Measurements from ENCODE around the gene EEIG2.

The EEIG2 gene

DNA sequence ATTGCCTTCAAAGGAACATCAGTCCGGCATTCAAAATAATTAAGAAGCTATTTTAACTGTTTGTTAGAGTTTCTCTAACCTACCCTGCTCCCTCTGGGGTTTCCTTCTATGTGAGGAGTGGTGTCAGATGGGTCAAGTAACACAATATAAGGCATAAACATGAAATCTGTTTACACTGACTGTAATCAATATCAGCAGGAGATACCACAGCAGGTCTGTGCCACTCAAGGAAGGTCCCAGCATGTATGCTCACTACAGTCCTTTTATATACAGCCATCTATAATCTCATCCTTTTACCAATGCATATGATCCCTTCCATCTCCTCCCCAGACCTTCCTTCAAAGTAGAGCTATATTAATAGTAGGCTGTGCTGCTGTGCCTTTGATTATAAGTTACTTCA lies 25.4 kb downstream of the EEIG2 start:
- no peak for DNase-seq

DNA sequence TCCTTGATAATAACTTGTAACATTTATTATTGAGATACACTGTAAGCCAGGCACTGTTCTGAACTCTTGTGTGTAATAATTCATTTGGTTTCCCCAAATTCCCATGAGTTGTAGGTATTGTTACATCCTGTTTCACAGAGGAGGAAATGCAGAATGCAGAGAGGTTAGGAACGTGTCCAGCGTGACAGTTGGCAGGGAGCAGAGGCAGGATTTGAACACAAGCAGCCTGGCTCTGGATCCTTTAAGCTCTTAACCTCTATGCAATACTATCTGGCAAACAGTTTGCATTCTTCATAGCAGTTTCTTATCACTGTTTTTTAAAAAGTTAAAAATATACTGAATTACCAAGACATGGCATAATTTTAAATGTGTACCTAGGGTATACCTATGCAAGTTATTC lies 30.5 kb downstream of the EEIG2 start:
- DNase-seq, result no peak

DNA sequence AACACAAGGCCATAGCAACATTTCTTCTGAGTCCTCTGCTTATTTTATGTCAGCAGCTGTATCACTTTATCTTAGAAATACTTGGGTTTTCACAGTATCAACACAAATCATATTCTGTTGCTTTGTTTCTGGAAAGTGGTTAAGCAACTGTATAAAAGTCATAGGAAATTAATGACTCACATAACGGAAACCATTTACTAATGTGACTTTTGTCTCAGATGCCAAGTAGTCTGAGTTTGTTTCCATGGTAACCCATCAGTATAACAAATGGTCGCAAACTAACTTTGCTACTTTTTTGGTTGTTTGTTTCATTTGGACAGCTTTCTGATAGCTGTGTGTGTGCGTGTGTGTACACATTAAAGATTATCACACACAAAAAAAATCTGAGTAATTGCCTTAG lies 31.1 kb downstream of the EEIG2 start:
- DNase-seq, result no peak

DNA sequence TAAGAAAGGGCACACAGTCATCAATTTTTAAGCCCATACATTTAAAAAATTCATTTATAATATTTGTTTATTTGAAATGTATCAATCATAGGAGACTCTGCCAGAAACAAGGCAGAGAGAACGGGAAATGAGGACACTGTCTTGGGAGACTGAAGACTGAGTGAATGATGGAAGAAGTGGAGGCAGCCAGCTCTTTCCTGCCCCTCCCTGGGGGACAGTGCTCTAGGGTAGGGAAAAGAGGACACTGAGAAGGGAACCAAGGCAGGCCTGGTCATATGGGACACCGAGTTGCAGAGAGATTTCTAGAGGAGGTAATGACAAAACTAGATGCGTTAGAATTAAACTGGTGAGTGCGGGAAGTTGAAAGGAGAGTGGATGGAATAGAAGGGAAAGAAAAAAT lies 31.6 kb downstream of the EEIG2 start:
- no peak for DNase-seq

DNA sequence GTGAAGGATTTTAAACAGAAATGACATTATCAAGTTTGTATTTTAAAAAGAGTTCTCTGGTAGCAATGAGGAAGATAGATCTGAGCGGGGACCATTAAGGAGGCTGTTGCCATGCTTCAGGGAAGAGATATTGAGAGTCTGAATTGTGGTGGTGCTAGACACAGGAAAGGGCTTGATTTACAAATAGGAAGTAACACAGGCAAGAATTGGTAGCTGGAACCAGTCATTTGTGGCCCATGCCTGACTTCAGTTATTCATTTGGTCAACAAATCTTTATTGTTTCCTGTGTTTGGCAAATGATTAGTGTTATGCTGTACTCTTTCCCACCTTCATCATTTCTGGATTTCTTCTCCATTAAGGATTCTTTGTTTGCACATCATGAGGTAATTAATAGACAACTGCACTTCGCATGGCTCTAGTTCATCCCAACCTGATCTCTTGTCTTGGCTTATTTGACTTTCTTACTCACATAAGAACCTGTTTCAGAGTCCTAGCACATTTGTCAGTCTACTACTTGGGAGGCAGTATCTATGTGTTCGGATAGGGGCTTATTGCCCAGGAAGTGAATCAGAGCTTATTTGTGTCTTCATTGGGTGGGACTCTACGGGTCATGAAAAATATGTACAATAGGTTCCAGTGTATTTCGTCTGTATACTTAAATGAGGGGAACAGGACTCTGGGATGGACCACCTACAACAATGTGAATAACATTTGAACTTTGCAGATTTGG lies 32.3 kb downstream of the EEIG2 start:
- no peak for DNase-seq

DNA sequence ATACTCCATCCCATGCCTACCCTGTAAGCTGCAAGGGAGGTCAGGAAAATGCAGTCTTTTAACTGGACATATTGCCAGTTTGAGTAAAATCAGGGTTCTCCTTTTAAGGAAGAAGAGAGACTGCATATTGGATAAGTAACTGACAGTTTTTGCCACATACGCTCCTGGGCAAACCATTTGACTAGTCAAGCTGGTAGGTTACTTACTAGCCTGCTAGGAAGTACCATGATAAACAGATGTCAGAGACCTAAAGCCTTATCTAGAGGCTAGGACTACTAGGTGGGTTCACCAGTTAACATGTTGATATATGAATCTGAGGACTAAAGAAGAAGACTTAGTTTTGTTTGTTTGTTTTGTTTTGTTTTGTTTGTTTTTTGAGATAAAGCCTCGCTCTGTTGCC lies 33.5 kb downstream of the EEIG2 start:
- DNase-seq, result no peak

DNA sequence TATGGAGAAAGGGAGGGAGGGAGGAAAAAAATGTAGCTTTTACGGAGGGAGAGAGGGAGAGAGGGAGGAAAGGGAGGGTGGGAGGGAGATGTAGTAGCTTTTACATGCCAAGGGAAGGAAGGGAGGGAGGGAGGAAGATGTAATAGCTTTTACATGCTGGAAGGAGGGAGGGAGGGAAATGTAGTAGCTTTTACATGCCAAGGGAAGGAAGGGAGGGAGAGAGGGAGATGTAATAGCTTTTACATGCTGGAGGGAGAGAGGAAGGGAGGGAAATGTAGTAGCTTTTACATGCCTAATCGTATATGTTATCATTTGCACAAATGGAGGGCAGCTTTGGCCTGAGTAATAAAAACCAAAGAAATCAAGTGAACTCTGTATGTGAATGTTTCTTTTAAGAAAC lies 35.6 kb downstream of the EEIG2 start:
- no peak for DNase-seq

DNA sequence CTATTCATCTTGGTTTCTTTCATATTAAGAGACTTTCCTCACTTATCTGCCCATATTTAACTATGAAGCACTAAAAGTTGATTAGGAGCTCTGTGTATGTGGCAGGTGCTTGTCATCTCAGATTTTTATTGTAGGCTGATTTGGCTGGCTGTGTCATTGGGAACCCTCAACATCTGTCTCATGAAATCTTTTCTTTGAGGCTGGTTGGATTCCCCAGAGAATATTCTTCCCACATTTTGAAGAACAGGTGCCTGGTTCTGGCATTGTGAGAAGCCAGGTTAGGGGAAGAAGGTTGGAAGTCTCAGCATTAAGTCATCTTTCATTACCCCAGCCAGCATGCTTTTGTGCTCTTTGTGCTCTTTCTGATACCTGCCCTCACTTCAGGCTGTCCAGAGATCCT lies 37.1 kb downstream of the EEIG2 start:
- no peak for DNase-seq

DNA sequence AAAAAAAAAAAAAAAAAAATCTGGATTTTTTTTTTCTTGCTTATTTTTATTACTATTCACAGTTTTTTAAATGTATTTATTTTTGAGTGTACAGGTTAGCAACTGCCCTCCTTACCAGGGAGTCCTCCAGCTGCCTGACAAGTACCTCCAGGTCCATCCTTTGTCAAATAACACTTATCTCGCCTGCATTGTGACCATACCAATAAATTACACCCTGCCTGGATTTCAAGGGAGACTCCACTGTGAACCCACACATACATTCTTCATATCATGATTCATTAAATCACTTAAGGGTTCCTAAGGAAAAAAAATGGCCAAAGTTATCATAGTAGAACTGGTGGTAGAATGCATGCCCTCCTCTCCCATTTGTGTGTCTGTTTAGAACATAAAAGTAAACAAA lies 38.4 kb downstream of the EEIG2 start:
- no peak for DNase-seq

DNA sequence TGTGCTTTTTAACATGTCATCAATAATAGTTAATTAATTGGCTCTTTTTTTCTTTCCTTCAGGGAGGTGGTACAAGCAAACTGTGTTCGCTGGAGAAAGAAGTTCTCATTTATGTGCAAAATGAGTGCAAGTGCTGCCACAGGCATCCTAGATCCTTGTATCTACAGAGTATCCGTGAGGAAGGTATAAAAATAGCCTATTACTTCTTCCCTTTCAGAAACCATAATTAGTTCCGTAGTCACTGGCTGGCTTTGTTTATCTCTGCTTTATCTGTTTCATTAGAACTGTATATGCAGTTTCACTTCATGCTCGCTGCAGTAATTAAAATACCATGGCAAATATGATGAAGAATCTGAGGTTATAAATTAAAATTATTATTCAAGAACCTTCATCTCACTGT lies 40.6 kb downstream of the EEIG2 start:
- no peak for DNase-seq

DNA sequence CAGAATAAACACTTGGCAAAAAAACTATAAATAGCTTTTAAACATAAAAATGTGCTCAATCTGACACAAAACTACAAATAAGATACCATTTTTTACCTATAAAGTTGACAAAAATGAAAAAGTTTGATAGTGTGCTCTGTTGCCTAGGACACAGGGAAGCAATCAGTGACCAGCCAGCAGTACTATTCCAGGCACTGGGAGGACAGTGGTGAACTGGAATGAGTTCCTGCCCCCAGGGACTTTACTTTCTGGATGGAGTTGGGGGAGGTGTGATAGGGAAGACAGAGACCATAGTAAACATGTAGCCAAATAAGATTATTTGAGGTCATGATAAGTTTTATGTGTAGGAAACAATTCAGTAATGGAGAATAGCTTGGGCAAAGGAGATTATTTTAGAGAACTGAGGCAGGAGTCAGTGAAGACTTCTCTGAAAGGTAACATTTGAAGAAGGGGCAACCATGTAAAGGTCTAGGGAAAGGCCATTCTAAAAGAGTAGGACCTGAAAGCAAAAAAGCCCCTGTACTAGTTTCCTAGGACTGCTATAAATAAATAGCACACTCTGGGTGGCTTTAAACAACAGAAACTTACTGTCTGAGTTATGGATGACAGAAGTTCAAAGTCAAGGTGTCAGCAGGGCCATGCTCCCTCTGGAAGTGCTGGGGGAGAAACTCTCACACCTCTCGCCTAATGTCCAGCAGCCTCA lies 42.0 kb downstream of the EEIG2 start:
- no peak for DNase-seq

DNA sequence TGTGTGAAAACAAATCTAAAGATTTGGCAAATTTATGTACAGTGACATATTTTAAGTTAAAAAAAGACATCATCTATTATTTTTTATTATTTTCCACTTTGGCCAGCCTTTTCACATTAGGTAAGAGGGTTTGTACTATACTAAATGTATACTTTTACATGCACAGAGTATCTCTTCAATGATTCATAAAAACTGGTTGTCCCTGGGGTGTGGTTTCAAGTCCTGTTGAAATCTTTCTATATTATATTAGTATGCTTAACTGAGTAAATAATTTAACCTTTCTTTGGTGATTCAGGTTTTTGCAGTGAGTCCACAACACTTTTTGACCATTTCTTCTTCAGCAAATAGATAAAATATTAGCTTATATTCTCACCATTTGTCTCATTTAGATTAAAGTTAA lies 45.7 kb downstream of the EEIG2 start:
- no peak for DNase-seq

DNA sequence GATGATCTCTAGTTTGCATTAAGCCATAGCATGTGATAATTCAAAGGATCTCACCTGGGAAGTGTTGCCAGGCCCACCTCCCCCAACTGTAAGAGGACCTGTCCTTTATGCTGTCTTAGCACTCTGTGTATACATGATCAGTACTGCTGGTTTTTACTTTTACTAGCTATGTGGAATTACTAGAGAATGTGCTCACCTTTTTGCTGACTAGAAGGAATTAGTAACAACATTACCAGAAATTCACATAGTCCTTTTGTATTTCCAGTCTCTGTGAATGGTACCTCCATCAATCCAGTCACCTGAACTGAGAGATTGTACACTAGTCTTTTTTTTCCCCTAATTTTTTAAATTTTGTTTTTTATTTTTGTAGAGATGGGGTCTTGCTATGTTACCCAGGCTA lies 46.6 kb downstream of the EEIG2 start:
- DNase-seq, result no peak

DNA sequence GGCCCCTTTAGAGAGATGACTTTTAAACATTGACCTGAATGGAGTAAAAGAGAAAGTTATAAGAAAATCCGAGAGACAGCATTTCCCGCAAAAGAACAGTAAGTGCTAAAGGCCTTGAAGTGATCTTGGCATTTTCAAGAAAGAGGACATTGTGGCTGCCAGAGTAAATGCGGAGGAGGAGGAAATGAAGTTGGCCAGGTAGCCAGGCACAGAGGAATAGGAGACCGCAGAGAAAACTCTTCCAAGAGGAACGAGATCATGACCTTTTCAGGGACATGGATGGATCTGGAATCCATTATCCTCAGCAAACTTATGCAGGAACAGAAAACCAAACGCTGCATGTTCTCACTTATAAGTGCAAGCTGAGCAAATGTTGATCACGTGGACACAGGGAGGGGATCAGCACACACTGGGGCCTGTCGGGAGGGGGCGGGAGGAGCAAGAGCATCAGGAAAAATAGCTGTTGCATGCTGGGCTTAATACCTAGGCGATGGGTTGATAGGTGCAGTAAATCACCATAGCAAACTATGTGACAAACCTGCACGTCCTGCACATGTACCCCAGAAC lies 49.7 kb downstream of the EEIG2 start:
- no peak for DNase-seq
